OCI-LY7 (cell line): Measurements from ENCODE around the gene NDUFV1.

Source experiments
- EZH2phosphoT487 ChIP-seq: fragments of 200-600 bp; sonication (generic); IDR thresholded peaks from 2 replicates; pipeline ENCODE4 v1.6.1; 2018; ENCODE audit warnings: low read depth, borderline replicate concordance, mild to moderate bottlenecking, mixed run types, antibody characterized with exemption, low read length, moderate library complexity, mixed read lengths
- TF ChIP-seq, protein P1 (sequence below): fragments of 200-600 bp; sonication (generic); conservative IDR thresholded peaks from 2 replicates; pipeline ENCODE4 v1.5.1; 2014; ENCODE audit warnings: mild to moderate bottlenecking, antibody characterized with exemption, low read length, moderate library complexity, mixed read lengths

DNA sequence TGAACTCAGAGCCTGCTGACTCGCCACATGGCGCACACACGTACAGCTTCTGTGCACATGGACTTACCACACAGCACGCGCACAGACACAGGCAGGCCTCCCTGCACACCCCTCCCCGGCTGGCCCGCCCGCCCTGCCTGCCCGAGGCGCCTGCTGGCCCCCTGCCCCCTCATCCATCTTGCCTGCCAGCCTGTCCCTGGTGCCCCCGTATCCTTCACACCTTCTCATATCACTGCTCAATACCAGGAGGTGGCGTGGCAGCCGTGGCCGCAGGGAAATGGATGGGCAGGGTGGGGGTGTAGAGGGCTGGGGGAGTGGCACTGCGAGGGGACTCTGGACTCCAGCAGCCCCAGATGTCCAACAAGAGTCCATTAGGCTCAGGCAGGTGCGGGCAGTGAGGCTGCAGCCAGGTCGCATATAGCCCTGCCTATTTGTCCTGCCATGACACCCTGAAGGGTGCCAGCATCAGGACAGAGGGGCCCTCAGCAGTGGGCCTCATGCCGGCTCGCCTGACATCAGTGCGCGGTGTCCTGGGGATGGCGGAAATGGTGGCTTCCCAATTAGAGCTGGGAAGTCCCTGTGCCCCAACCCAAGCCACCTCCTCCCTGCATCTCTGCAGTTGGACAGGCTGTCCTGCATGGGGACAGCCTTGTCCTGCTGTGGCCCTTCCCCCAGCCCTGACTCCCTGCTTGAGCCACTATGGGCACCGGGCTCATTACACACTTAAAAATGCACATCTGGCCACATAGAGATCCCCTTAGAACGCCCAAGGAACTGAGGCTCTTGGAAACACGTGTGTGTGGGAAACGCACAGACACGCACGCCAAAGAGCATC, 34.8 kb downstream of the NDUFV1 start:
- TF ChIP-seq, protein P1, sequence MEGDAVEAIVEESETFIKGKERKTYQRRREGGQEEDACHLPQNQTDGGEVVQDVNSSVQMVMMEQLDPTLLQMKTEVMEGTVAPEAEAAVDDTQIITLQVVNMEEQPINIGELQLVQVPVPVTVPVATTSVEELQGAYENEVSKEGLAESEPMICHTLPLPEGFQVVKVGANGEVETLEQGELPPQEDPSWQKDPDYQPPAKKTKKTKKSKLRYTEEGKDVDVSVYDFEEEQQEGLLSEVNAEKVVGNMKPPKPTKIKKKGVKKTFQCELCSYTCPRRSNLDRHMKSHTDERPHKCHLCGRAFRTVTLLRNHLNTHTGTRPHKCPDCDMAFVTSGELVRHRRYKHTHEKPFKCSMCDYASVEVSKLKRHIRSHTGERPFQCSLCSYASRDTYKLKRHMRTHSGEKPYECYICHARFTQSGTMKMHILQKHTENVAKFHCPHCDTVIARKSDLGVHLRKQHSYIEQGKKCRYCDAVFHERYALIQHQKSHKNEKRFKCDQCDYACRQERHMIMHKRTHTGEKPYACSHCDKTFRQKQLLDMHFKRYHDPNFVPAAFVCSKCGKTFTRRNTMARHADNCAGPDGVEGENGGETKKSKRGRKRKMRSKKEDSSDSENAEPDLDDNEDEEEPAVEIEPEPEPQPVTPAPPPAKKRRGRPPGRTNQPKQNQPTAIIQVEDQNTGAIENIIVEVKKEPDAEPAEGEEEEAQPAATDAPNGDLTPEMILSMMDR: no peak
- no peak for TF ChIP-seq EZH2phosphoT487
